NCI-H1105 (cell line): ENCODE measurements around the gene BRD3OS.

ENCODE experiments used
- DNase-seq: peaks from one replicate; lab custom pipeline; 2025; lab: John Stamatoyannopoulos, UW

BRD3OS gene

GRCh38 chr9:134024828-134025605 is at the start of gene BRD3OS:
TSS of gene BRD3OS (plus strand) at chr9:134025481. CDS start at chr9:134026748, 1,267 bp downstream.
- DNase-seq = peak; percentile 93

- no peak for DNase-seq
These were observed 49.8 kb upstream of the BRD3OS start for GRCh38 chr9:133975511-133975910.

- no peak for DNase-seq
These were observed 49.0 kb upstream of the BRD3OS start for GRCh38 chr9:133976191-133976861.

GRCh38 chr9:133976887-133977286 is 48.4 kb upstream of the BRD3OS start:
- no peak for DNase-seq

- no peak for DNase-seq
These were observed 47.7 kb upstream of the BRD3OS start for GRCh38 chr9:133977421-133978201.

GRCh38 chr9:133978226-133978898 is 46.9 kb upstream of the BRD3OS start:
- DNase-seq = no peak

GRCh38 chr9:133978899-133979272 is 46.4 kb upstream of the BRD3OS start:
- DNase-seq = no peak

- DNase-seq = no peak
These were observed 45.9 kb upstream of the BRD3OS start for GRCh38 chr9:133979273-133979920.

GRCh38 chr9:133979921-133980863 is 45.1 kb upstream of the BRD3OS start:
- no peak for DNase-seq

GRCh38 chr9:133980864-133981588 is 44.3 kb upstream of the BRD3OS start:
- no peak for DNase-seq

GRCh38 chr9:133981589-133981957 is 43.7 kb upstream of the BRD3OS start:
- DNase-seq = no peak

GRCh38 chr9:133981958-133982681 is 43.2 kb upstream of the BRD3OS start:
- no peak for DNase-seq

- DNase-seq = no peak
These were observed 42.1 kb upstream of the BRD3OS start for GRCh38 chr9:133982971-133983720.

GRCh38 chr9:133986061-133986460 is 39.2 kb upstream of the BRD3OS start:
- no peak for DNase-seq

- no peak for DNase-seq
These were observed 38.4 kb upstream of the BRD3OS start for GRCh38 chr9:133986774-133987445.

- DNase-seq = no peak
These were observed 37.9 kb upstream of the BRD3OS start for GRCh38 chr9:133987446-133987788.

GRCh38 chr9:133987946-133988665 is 37.2 kb upstream of the BRD3OS start:
- no peak for DNase-seq
